H1 (cell line): ENCODE data around the gene PROX2. TPM values are rescaled to one million over a fixed set of nuclear protein-coding genes. Genes with fewer than 3 reads are reported as not detected.

Source experiments
- ATF3 ChIP-seq: IDR thresholded peaks from 2 replicates; pipeline ENCODE4 v1.6.1; 2011; ENCODE audit warnings: low read depth, mild to moderate bottlenecking, low read length; ENCODE audit not compliant: insufficient read depth
- BRCA1 ChIP-seq: IDR thresholded peaks from 2 replicates; pipeline ENCODE4 v1.6.1; 2012; ENCODE audit warnings: low read depth, low read length, improper control_type of control experiment
- CHD7 ChIP-seq: fragments of 300-600 bp; sonication (generic); IDR thresholded peaks from 2 replicates; pipeline ENCODE4 v1.7.1; 2012; ENCODE audit warnings: low read length, moderate library complexity, mild to moderate bottlenecking, inconsistent platforms; ENCODE audit not compliant: insufficient replicate concordance
- CTBP2 ChIP-seq: IDR thresholded peaks from 2 replicates; pipeline ENCODE4 v1.7.0; 2011; ENCODE audit warnings: borderline replicate concordance, mild to moderate bottlenecking, moderate library complexity, mixed read lengths, low read length; ENCODE audit not compliant: insufficient read depth, insufficient read length
- JUN ChIP-seq: IDR thresholded peaks from 2 replicates; pipeline ENCODE4 v1.6.1; 2011; ENCODE audit warnings: low read depth, mild to moderate bottlenecking, improper control_type of control experiment, low read length
- MAFK ChIP-seq: IDR thresholded peaks from 2 replicates; pipeline ENCODE4 v1.6.1; 2012; ENCODE audit warnings: low read depth, mild to moderate bottlenecking, improper control_type of control experiment, low read length
- POLR2AphosphoS5 ChIP-seq: IDR thresholded peaks from 2 replicates; pipeline ENCODE4 v1.6.1; 2011; ENCODE audit warnings: low read depth, low read length
- SIRT6 ChIP-seq: IDR thresholded peaks from one replicate; pipeline ENCODE4 v1.7.1; 2012; ENCODE audit warnings: low read length, inconsistent platforms
- SUZ12 ChIP-seq: fragments of 200-600 bp; sonication (generic); IDR thresholded peaks from 2 replicates; pipeline ENCODE4 v1.6.1; 2012; ENCODE audit warnings: mild to moderate bottlenecking, inconsistent platforms, low read length, moderate library complexity, mixed read lengths
- USF2 ChIP-seq: IDR thresholded peaks from 2 replicates; pipeline ENCODE4 v1.6.1; 2011; ENCODE audit warnings: low read length, improper control_type of control experiment
- polyA plus RNA-seq, 7 experiments: library from polyadenylated mRNA; depleted of rRNA in 3 of 7; stranded (reverse) in 5 of 7; unstranded in 2 of 7; fragments of >200 nt in 5 of 7; fragments of 200-250 nt in 2 of 7; gene quantifications; 1 replicate in 5 of 7; 2 replicates in 1 of 7; 4 replicates in 1 of 7; pipeline versions ENCODE4 v1.2.1 to v1.2.3, GENCODE V29; 2011 to 2013; ENCODE audit warnings: missing spikeins in 2 of 7, mixed read lengths in 2 of 7
- total RNA-seq: library from RNA; stranded (reverse); fragmentation: NEBNext Ultra II Directional; extraction: Animal tissue kit (Norgen Biotek cat#: 25700); gene quantifications from 2 replicates; pipeline ENCODE4 v1.2.1, GENCODE V29; 2021

PROX2 gene
- total and polyA plus RNA-seq, 2 of the 8 experiments (the other 6 are each of a cell fraction or from before 2014, with no cell fraction given): 0.03 TPM; not detected in 1

GRCh38 chr14:74886001-74886400 is 10.1 kb upstream of the PROX2 start (continued):
- TF ChIP-seq CHD7 (peak; percentile 47), SUZ12 (no peak), POLR2AphosphoS5 (no peak), USF2 (no peak), ATF3 (no peak), MAFK (no peak), JUN (0 out of 2 replicates have a peak, but pooled peaks have one; percentile 8), BRCA1 (no peak), CTBP2 (no peak), SIRT6 (no peak)
